Esophagus squamous epithelium (tissue), 4 donors: Measurements from ENCODE around the gene UBE2E1.

Experiments
- POLR2A ChIP-seq, 4 donors: fragments of 450-650 bp; IDR thresholded peaks; one replicate each; pipeline ENCODE4 v1.6.1; 2017; ENCODE audit warnings: antibody characterized with exemption in 4 of 4, mild to moderate bottlenecking in 4 of 4, moderate library complexity in 3 of 4
- TF ChIP-seq, protein P1 (sequence below), 6 experiments: fragments of 450-650 bp in 4 of 6; fragments of 200-600 bp in 2 of 6; sonication (generic) in 2 of 6; IDR thresholded peaks; one replicate each; pipeline ENCODE4 v1.5.1; 2016 to 2019; ENCODE audit warnings: antibody characterized with exemption in 6 of 6, mild to moderate bottlenecking in 4 of 6, moderate library complexity in 4 of 6

GRCh38 chr3:23832523-23832922 lies 26.8 kb downstream of the UBE2E1 start:
- no peak for TF ChIP-seq POLR2A (IDR thresholded peaks at IDR 0.05)
- TF ChIP-seq, protein P1, sequence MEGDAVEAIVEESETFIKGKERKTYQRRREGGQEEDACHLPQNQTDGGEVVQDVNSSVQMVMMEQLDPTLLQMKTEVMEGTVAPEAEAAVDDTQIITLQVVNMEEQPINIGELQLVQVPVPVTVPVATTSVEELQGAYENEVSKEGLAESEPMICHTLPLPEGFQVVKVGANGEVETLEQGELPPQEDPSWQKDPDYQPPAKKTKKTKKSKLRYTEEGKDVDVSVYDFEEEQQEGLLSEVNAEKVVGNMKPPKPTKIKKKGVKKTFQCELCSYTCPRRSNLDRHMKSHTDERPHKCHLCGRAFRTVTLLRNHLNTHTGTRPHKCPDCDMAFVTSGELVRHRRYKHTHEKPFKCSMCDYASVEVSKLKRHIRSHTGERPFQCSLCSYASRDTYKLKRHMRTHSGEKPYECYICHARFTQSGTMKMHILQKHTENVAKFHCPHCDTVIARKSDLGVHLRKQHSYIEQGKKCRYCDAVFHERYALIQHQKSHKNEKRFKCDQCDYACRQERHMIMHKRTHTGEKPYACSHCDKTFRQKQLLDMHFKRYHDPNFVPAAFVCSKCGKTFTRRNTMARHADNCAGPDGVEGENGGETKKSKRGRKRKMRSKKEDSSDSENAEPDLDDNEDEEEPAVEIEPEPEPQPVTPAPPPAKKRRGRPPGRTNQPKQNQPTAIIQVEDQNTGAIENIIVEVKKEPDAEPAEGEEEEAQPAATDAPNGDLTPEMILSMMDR (IDR thresholded peaks at IDR 0.05): no peak
